T-helper 1 cell treated with Interleukin-12 subunit alpha and Interleukin-12 subunit beta and Interleukin-4 antibody, amounts not matched to agents 30 ng/mL and 1 ng/mL, for 36 hours (primary cell): ENCODE data around the gene FOXE1. TPM values are rescaled to one million over a fixed set of nuclear protein-coding genes. Genes with fewer than 3 reads are reported as not detected.

Experiments
- intact Hi-C: fragments of 100-400 bp; cut with micrococcal nuclease; formaldehyde crosslinking; loops from one replicate; pipeline ENCODE4 v1.15.1; 2024
- total RNA-seq: library from RNA; stranded (reverse); gene quantifications from 2 replicates; pipeline ENCODE4 v1.2.3, GENCODE V29; 2022

Gene FOXE1
- total RNA-seq, 1 donor from 2014 or later, result not detected

- intact Hi-C loops, result no loop called here
Observed at GRCh38 chr9:97863314-97863713, 10.3 kb downstream of the FOXE1 start.

DNA sequence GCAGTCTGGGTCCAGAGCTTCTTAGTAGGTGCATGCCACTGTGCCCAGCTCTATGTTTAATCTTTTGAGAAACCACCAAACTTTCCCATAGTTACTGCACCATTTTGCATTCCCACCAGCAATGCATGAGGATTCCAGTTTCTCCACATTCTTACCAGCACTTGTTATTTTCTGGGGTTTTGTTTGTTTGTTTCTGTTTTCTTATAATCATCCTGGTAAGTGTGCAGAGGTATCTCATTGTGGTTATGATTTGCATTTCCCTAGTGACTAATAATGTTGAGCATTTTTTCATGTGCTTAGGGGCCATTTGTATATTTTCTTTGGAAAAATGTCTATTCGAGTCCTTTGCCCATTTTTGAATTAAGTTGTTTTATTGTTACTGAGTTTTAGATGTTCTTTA is 11.4 kb downstream of the FOXE1 start:
- intact Hi-C loops, result no loop called here

GRCh38 chr9:97866300-97866699 is 13.3 kb downstream of the FOXE1 start:
- intact Hi-C loops, result no loop called here

GRCh38 chr9:97866848-97867247 is 13.8 kb downstream of the FOXE1 start:
- intact Hi-C loops, result no loop called here

DNA sequence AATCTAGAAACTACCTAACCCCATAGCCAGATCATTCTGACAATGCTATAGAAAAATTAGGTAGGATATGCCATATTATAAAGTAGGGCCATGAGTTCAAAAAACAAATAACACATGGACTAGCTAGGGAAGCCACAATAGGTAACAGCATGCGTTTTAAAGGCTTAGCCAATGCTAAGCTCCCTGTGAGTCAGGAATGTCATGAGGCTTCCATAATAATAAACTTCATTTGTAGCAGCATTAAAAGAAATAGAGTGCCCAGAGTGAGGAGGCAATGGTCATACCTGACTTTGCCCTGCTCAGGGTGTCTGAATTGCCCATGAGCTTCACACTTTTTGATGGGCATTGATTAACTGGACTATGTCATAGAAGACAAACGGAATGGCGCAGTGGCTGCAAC is 15.8 kb downstream of the FOXE1 start:
- intact Hi-C loops, result no loop called here

DNA sequence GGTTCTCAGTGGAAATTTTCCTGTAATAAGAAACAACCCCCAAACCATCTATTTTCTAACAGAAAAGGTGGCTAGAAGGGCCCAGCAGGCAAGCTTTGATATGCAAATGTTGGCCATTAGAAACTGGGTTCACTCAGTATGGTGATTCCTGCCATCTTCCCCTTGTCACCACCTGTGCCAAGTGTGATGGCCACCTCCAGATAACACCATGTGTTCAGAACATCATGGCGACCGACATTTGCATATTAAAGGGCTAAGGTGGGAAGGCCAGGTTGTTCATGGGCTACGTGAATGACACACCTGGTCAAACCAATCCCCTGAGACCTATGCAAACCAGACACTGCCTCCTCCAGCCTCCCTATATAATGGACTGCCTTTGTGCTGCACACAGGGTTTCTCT is 20.4 kb downstream of the FOXE1 start:
- intact Hi-C loops, result no loop called here

GRCh38 chr9:97873882-97874281 is 20.9 kb downstream of the FOXE1 start:
- intact Hi-C loops, result no loop called here

- intact Hi-C loops, result no loop called here
Observed at GRCh38 chr9:97874624-97875023, 21.6 kb downstream of the FOXE1 start.

GRCh38 chr9:97875111-97875510 is 22.1 kb downstream of the FOXE1 start:
- intact Hi-C loops, result no loop called here

- intact Hi-C loops, result no loop called here
Observed at GRCh38 chr9:97876061-97876460, 23.0 kb downstream of the FOXE1 start.

- intact Hi-C loops, result no loop called here
Observed at GRCh38 chr9:97880336-97880735, 27.3 kb downstream of the FOXE1 start.

GRCh38 chr9:97889941-97890887 is 37.2 kb downstream of the FOXE1 start:
- intact Hi-C loops, result loop anchor here (1.0 to 2.0 kb wide), 3 partner anchors 31 to 179 kb away; no protein-coding TSS in a partner anchor

GRCh38 chr9:97891736-97892135 is 38.7 kb downstream of the FOXE1 start:
- intact Hi-C loops, result loop anchor here (2.0 kb wide), 1 partner anchor 181 kb away; no protein-coding TSS in a partner anchor

DNA sequence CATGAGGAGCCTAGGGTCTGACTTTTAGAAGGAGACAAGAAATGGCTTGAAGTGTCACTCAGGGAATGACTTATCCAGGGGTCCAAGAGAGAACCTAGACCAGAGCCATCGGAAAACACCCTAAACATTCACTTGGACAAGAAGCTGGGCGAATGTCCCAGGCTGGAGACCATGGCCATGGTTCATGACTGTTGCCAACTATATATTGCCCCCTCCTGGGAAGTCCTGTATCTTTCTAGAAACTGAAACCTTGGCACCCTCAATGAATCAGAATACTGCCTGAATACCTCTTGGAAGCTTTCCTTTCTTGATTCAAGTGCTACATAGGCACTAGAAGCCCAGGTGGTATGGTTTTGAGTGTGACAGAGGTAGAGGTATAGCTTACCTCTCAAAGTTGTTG is 39.4 kb downstream of the FOXE1 start:
- intact Hi-C loops, result no loop called here

GRCh38 chr9:97895211-97895610 is 42.2 kb downstream of the FOXE1 start:
- intact Hi-C loops, result no loop called here

GRCh38 chr9:97895695-97896332 is 42.8 kb downstream of the FOXE1 start:
- intact Hi-C loops, result no loop called here

- intact Hi-C loops, result loop anchor here (5.0 to 10.0 kb wide), 4 partner anchors 155 to 355 kb away; partner anchors contain the start of genes NANS, NCBP1, TBC1D2 and TSTD2
Observed at GRCh38 chr9:97900103-97900737, 47.2 kb downstream of the FOXE1 start.

DNA sequence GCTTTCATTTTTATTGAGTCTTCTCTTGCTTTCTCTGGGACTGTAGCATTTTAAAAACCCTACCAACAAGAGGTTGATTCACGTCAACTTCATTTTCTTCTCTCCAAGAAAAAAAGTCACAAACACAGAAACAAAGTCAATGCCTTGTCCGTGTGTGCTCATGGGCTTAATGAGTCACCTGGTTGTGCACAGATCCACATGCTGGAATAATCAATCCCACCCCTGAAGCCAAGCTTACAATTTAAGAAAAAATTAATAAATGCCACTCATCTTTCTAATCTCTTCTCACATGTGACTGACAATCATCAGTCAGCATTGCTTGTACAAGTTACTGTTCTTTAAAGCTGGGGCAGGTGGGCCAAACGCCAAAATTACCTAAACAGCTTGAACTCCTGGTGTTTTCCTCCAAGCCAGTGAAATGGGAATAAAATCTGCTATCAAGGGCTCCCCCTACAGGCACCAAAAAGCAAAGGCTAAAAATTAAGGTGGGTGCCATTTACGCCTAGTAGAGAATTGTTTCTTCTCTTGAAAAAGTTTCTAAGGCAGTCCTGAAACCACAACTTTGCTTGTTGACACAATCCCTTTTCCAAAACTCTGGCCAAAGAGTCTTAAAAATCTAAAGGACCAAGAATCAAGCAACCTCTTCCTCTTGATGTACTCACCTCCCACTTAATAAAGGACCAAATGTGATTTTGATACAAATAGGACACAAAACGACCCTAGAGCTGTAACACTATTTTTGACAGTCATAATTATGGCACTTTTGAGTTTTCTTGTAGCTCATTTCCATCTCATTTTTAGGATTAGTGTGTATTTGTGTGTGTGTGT is 47.9 kb downstream of the FOXE1 start:
- intact Hi-C loops, result loop anchor here (1.0 to 10.0 kb wide), 5 partner anchors 154 to 354 kb away; partner anchors contain the start of genes NANS, NCBP1, TBC1D2 and TSTD2

- intact Hi-C loops, result loop anchor here (5.0 to 10.0 kb wide), 4 partner anchors 152 to 352 kb away; partner anchors contain the start of genes NANS, NCBP1, TBC1D2 and TSTD2
Observed at GRCh38 chr9:97903177-97903576, 50.2 kb downstream of the FOXE1 start.

DNA sequence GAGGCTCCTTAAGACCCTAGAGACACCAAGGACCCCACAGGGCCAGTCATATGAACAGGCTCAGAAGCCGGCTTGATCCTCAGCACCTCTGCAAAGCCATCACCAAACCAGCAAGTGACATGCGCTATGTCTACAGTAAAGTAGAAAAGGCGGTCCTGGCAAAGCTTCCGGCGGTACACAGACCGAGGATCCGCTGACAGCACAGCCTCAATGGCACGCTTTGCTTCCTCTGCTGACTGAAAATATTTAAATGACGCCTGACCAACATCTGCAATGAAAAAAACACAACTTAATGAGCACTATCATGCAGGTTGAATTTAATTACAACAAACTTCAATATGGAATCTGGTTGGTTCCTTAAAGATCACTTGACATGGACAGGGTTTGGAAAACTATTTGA is 51.7 kb downstream of the FOXE1 start:
- intact Hi-C loops, result loop anchor here (1.0 to 10.0 kb wide), 8 partner anchors 18 to 494 kb away; partner anchors contain the start of genes NANS, NCBP1, TBC1D2 and TRMO
